Psoas muscle (tissue), 8 donors: Measurements from ENCODE around the gene GYPA. TPM values are rescaled to one million over a fixed set of nuclear protein-coding genes. Genes with fewer than 3 reads are reported as not detected.

Source experiments
- ATAC-seq, 4 donors: fragments of 200-7000 bp; cut with Tn5 transposase; one replicate each; pipeline ENCODE4 v1.9.1; 2020; ENCODE audit warnings: moderate library complexity in 3 of 4, mild to moderate bottlenecking in 2 of 4
- DNase-seq, 2 donors: peaks; one replicate each; pipeline ENCODE4 v3.0.0-alpha.2; 2020
- H3K27ac ChIP-seq: fragments of 200-600 bp; one replicate; pipeline ENCODE4 v1.8.0; 2022
- H3K27me3 ChIP-seq, 3 donors: fragments of 200-600 bp in 1 of 3; one replicate each; pipeline versions ENCODE4 v1.6.1 to v1.8.0; 2013 to 2022; ENCODE audit warnings: low read length in 2 of 3, mild to moderate bottlenecking in 2 of 3, moderate library complexity in 1 of 3; ENCODE audit not compliant: insufficient read depth in 3 of 3
- H3K36me3 ChIP-seq, 2 donors: fragments of 200-600 bp in 1 of 2; one replicate each; pipeline versions ENCODE4 v1.6.1 to v1.8.0; 2013 to 2022; ENCODE audit warnings: low read depth in 1 of 2, mild to moderate bottlenecking in 1 of 2, moderate library complexity in 1 of 2; ENCODE audit not compliant: insufficient read depth in 1 of 2
- H3K4me1 ChIP-seq: fragments of 200-600 bp; one replicate; pipeline ENCODE4 v1.8.0; 2022
- H3K4me3 ChIP-seq: fragments of 200-600 bp; one replicate; pipeline ENCODE4 v1.8.0; 2022; ENCODE audit warnings: mild to moderate bottlenecking
- H3K9me3 ChIP-seq: fragments of 200-600 bp; one replicate; pipeline ENCODE4 v1.8.0; 2022
- CTCF ChIP-seq: fragments of 200-600 bp; IDR thresholded peaks from one replicate; pipeline ENCODE4 v1.8.0; 2022; ENCODE audit warnings: antibody characterized with exemption
- WGBS, 3 donors: extraction: QIAGEN DNeasy Blood & Tissue Kit; methylation state at CpG; one replicate each; pipeline versions ENCODE4 v1.1.6 to v1.1.7; 2013; 5-methylcytosine and 5-hydroxymethylcytosine counted together
- intact Hi-C, 2 donors: fragments of 100-400 bp; cut with DNase I; formaldehyde crosslinking; loops; one replicate each; pipeline versions ENCODE4 v1.11.0 to v1.14.2; 2022
- polyA plus RNA-seq, 3 donors: library from polyadenylated mRNA; stranded (reverse); fragments of 200-250 nt; gene quantifications; one replicate each; pipeline ENCODE4 v1.2.3, GENCODE V29; 2013
- total RNA-seq, 4 donors: library from RNA; stranded (reverse); fragmentation: NEBNext Ultra II Directional in 2 of 4; extraction: Animal tissue kit (Norgen Biotek cat#: 25700) in 2 of 4; gene quantifications; one replicate each; pipeline versions ENCODE4 v1.2.1 to v1.2.4, GENCODE V29; 2021 to 2023
- donor health status: healthy with polysubstance abuse.
- donor health status: DM: no; HTN: no; CAD: no; lungs with moderate emphysema.
- donor health status: Bipolar disorder and iron deficiency.
- donor health status: healthy.
- donor health status: DM: yes; HTN: yes; CAD: no.
- donor health status: DM: no; HTN: no; CAD: no.
- donor health status: DM: no; HTN: no; CAD: no.
- donor health status: DM: yes; HTN: yes; CAD: no.

GYPA gene
- total and polyA plus RNA-seq, 7 donors, result 0.81 TPM; not detected in 6

GRCh38 chr4:144181391-144181790, 40.9 kb upstream of the GYPA start:
- Histone ChIP-seq H3K4me1 (no peaks in the 10 kb centered on the region), H3K27ac (no peak overlapping the region), H3K4me3 (no peak overlapping the region), H3K27me3 (no peaks in the 10 kb centered on the region), H3K9me3 (no peaks in the 10 kb centered on the region), H3K36me3 (no peaks in the 10 kb centered on the region)
- no peak for ATAC-seq
- DNase-seq, result no peak
- no peak for TF ChIP-seq CTCF
- intact Hi-C loops, result no loop called here
- 53 to 63% (median 62%) methylated on average over 8 of the region's 8 CpGs for WGBS, 3 donors

DNA sequence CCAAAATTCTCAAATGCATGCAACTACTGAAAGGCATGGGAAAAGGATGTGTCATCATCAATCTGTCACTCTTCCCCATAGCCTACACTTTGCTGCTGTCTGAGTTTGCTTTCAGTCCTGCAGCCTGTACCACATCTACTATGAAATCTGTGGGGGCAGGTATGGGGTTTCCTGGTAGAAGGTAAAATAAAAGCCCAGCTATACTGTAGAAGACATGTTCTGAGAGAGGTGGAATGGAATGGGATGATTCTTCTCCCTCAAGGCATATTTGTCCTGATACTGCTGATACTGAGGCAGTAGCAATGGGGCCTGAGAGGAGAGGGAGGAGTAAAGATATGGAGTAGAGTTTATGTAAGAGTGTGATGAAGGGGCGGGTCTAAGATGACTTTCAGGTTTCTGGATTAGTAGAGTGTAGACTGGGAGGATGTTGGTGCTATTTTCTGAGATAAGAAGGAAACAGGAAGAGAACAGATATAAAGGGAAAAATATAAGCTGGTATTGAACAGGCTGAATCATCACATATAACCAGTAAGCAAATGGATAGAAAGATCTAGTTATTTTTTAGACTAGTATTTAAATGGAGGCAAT, 38.7 kb upstream of the GYPA start:
- Histone ChIP-seq H3K27me3 (no peaks in the 10 kb centered on the region), H3K9me3 (no peaks in the 10 kb centered on the region), H3K4me1 (no peaks in the 10 kb centered on the region), H3K27ac (no peak overlapping the region), H3K4me3 (no peak overlapping the region), H3K36me3 (no peaks in the 10 kb centered on the region)
- DNase-seq (no peak), ATAC-seq (no peak)
- 85 to 96% (median 96%) methylated on average over 1 of the region's 1 CpG for WGBS, 3 donors
- intact Hi-C loops, result loop anchor here (5.0 to 10.0 kb wide), 3 partner anchors 886 to 1426 kb away; no protein-coding TSS in a partner anchor
- TF ChIP-seq CTCF, result no peak

- DNase-seq (no peak), ATAC-seq (no peak)
- Histone ChIP-seq H3K27me3 (no peaks in the 10 kb centered on the region), H3K4me3 (no peak overlapping the region), H3K4me1 (no peaks in the 10 kb centered on the region), H3K9me3 (no peaks in the 10 kb centered on the region), H3K27ac (no peak overlapping the region), H3K36me3 (no peaks in the 10 kb centered on the region)
- no peak for TF ChIP-seq CTCF
- WGBS, 3 donors, result 35 to 53% (median 43%) methylated on average over 2 of the region's 2 CpGs
- intact Hi-C loops, result loop anchor here (5.0 to 10.0 kb wide), 3 partner anchors 886 to 1426 kb away; no protein-coding TSS in a partner anchor
These were observed 37.9 kb upstream of the GYPA start for GRCh38 chr4:144178414-144178813.

GRCh38 chr4:144176476-144176875, 36.0 kb upstream of the GYPA start:
- intact Hi-C loops, result loop anchor here (5.0 to 10.0 kb wide), 3 partner anchors 888 to 1428 kb away; no protein-coding TSS in a partner anchor
- TF ChIP-seq CTCF, result no peak
- H3K4me3 ChIP-seq, result no peak overlapping the region
- DNase-seq, result no peak
- no peaks in the 10 kb centered on the region for H3K27me3 ChIP-seq
- 49 to 57% (median 57%) methylated on average over 1 of the region's 1 CpG for WGBS, 3 donors
- ATAC-seq, result no peak
- no peaks in the 10 kb centered on the region for H3K9me3 ChIP-seq
- no peaks in the 10 kb centered on the region for H3K36me3 ChIP-seq
- H3K4me1 ChIP-seq, result no peaks in the 10 kb centered on the region
- no peak overlapping the region for H3K27ac ChIP-seq
